CD4-positive, alpha-beta T cell treated with Interleukin-6 for 4 hours (primary cell): ENCODE data around the gene FCAMR.
A peak's percentile ranks its signal among the peaks of the same experiment; 100 is the strongest.

Experiments used
- DNase-seq: peaks from one replicate; pipeline ENCODE4 v3.0.0-alpha.2; 2020; ENCODE audit warnings: mixed read lengths

FCAMR gene

GRCh38 chr1:206955476-206956451 is 14.5 kb downstream of the FCAMR start:
- no peak for DNase-seq

DNA sequence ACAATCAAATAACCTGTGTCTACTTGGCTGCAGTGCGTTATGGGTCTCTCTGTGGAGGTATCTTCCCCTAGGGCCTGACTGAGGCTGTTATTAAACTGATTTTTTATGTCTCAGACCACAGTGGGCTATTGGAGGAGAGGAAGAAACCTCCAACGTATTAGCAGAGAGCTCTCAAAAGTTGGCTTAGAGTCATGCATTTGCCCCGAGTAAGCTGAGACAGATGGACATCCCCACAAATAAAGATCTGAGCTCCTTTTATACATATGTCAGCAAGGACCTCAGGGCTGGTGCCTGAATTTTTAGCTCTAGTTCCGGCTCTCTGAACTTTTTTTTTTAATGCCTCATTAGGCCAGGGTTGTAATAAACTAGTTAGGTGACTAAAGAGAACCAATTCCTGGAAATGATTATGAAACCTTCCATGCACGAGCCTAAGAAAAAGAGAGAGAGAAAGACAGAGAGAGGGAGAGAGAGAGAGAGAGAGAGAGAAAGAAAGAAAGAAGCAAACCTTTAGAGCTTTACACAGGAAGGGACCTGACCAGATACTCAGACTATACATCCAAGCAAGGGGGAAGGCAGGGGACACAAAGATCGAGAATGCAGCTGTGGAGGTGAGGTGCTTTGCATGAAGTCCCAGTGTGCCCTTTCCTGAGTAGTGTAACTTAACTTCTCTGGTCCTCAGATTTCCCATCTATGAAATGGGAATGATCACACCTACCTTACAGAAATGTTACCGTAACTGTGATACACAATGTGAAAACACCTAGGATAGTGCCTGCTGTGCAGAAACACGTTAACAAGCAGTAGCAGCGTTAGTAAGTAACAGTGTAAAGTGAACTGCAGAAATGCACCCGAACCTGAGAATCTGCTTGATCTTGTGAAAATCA is 15.6 kb downstream of the FCAMR start:
- no peak for DNase-seq

DNA sequence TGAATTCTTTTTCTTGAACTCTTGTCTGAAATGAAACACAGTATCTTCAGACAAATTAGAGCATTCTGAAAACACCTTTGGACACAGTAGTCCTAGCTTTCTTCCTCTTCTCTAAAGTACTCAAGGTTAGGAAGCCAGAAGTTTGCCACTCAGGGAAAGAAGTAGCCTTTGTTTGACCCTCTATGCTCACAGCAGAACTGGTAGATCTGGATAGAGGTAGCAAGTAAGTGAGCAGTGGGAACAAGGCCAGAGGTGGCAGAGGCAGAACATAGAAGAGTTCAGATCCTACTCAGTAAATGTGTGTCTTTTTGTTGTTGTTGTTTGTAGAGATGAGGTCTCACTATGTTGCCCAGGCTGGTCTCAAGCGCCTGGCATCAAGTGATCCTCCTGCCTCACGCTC is 16.6 kb downstream of the FCAMR start:
- no peak for DNase-seq

- DNase-seq = no peak
Observed at GRCh38 chr1:206953126-206953525, 17.1 kb downstream of the FCAMR start.

GRCh38 chr1:206952171-206952570 is 18.1 kb downstream of the FCAMR start:
- DNase-seq = no peak

- no peak for DNase-seq
Observed at GRCh38 chr1:206951318-206952100, 18.8 kb downstream of the FCAMR start.

DNA sequence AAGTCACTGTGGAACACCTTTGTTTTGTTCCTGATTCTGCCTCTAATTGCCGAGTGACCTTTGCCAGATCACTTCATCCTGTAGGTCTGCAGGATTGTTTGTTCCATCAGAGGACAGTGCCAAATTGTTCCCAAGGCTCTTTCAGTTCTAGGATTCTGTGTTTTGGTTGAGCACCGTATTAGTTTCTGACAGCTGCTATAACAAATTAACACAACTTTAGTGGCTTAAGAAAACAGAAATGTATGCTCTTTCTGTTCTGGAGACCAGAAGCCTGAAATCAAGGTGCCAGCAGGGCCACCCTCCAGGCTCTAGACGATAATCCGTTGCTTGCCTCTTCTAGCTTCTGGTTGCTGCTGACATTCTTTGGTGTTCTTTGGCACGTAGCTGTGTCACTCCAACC is 20.6 kb downstream of the FCAMR start:
- no peak for DNase-seq

DNA sequence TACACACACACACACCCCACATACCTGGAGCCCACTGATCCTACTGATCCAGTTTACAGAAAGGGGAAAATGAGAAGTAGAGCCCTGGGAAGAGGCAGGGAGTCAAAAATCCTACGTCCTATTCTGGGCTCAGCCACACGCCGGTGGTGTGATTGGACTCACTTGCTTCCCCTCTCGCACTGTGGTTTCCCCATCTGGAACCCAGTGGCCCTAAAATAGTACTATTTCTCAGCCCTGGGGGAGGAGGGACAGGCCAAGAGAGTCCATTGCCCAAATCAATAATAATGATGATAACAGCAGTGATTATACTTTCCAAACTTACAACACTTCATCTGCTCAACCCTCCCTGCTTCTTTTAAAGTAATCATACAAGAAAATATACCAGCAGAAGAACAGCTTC is 21.1 kb downstream of the FCAMR start:
- no peak for DNase-seq

DNA sequence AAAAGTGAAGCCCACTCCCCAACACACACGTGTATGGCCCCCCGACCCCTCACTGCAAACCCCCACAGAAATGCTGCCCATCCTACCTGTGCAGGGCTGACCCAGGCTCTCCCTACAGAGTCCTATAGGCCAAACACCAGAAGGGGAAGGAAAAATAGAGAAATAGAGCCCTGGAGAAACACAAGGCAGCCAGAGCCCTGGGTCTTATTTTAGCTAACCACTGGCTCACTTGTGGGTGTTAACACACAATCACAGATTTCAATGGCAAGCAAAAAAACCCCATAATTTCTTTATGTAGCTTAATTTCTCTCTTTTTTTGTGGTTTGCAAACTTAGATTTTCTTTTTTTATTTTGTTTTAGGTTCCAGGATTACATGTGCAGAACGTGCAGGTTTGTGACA is 23.0 kb downstream of the FCAMR start:
- no peak for DNase-seq

DNA sequence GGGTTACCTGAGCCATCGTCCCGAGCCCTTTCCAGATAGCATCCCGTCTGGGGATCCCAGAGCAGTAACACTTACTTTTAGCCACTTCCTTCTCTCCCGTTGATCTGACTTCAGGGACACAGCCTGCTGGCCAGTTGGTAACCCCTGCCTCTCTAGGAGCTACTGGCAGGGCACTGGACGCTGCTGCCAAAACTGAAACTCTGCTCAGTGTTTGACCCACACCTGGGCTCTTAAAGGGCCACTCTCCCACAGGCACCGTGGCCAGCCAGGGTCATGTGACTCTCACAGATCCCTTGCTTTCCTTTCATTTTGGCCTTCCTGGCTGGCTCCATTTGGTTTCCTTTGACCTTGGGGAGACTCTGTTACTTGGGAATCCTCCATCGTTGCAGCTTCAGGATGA is 24.0 kb downstream of the FCAMR start, which contains the start of gene PIGR:
TSS of gene PIGR (minus strand) at position 206 of the 400 bp plus-strand sequence. CDS start 5,935 bp downstream, outside the sequence.
- DNase-seq = no peak

DNA sequence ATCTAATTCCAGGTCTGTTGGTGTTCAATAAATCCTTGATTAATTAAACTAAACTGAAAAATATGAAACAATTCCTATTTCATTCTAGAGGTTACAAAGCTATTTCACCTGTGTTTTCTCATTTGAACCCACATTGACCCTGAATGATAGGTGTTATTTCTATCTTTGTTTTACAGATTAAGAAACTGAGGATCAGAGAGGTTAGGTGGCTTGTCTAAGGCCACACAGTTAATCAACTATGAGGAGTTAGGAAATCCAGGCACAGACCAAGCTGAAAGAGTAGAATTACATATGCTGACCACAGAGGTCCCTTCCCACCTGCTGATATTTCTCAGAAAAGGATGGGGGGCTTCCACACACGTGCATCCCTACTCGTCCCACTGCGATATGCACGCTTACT is 24.5 kb downstream of the FCAMR start:
- no peak for DNase-seq

DNA sequence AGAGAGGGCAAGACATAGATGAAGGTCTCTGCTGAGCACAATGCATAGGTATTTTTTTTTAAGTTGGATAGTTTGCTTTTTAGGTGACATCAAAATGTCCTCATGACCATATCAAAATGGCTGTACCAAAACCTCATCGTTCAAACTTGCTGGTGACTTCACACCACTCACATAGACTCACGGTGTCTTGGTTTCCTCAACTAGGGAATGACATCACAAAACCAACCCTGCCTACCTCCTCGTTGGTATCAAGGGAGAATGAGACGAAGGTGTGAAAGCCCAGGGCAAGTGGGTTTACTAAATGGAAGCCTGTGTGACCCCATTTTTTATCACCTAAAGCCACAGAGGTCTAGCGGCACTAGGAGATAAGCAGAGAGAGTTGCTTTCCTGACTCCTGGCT is 25.6 kb downstream of the FCAMR start:
- no peak for DNase-seq

GRCh38 chr1:206941766-206942418 is 28.4 kb downstream of the FCAMR start:
- DNase-seq = no peak

DNA sequence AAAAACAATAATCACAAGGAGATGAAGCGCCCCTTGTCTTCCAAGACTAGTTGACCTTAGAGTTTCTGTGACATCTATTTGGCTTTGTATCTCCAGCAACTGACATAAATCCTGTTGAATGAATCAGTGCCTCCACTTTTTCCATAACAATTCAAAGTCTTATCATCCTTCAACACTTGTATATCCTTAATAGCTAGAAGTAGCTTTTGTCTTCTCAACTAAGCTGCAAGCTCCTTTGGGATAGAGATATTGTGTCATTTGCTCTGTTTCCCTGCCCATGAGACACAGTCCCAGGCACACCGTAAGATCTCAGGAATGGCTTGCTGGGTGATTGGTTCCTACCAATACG is 29.7 kb downstream of the FCAMR start:
- no peak for DNase-seq

DNA sequence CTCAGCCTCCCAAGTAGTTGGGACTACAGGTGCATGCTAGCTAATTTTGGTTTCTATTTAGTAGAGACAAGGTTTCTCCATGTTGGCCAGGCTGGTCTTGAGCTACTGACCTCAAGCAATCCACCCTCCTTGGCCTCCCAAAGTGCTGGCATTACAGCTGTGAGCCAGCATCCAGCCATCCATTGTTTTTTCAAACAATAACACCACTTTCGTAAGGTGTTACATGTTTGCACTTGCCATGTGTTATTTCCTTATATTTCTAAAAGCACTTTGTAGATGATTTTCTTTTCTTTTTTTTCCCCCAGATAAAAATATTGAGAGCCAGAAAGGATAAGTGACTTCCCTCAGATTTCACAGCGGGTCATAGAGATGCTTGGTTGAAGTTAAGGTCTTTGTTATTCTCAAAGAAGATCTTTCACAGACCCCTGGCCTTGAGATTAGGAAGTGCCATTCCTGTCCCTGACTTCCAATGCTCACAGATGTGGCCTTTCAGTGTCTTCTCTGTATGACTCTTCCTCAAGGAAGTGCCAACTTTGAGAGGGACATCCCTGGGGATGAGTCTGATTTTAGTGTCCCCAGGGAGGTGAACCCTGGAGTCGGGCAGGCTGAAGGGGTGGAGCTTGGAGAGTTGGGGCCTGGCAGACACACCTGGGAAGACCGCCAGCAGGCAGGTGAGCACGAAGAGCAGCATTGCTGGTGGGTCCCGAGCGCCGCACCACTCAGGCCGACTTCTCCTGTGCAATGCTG is 30.2 kb downstream of the FCAMR start:
- no peak for DNase-seq

DNA sequence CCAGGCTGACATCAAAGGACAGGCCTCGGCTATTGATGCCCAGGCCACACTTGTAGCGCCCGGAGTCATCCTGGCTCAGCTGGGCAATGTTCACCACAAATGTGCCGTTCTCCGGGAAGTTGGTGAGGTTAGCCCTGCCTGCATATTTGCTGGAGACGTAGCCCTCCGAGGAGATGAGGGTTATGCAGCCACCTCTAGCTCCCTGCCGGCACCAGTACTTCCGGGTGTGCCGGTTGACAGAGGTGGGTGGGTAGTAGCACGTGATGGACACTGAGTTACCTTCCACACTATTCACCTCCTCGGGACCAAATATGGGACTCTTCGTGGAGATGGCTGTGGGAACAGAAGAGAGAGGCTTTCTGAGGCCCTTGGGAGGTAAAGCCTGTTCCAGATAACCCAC is 31.1 kb downstream of the FCAMR start:
- DNase-seq = no peak

- DNase-seq = no peak
Observed at GRCh38 chr1:206937425-206937824, 32.8 kb downstream of the FCAMR start.

DNA sequence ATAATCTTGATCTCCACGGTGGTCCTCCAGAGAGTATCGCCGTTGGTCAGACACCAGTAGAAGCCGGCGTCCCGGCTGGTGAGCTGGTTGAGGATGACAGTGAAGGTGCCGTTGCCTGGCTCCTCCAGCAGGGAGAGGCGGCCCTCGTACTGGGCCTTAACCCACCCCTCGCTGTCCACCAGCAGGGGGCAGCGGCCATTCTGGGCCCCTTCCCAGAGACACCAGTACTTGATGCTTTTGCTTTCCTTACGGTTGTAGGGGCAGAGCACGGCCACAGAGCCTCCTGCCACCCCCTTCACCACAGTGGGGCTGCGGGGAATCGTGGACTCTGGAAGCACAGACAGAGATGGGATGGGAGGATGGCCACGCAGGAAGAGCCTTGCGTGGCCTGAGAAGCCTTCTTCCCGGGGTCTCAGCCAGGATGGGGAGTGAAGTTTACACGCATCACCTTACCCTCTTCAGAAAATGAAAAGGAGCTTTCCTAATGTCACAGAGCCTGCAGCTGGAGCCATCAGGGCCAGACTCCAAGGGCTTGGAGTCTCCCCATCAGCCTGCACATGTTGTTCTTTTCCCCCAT is 34.7 kb downstream of the FCAMR start:
- peak; percentile 54 for DNase-seq

GRCh38 chr1:206933333-206933945 is 36.8 kb downstream of the FCAMR start:
- DNase-seq = peak; percentile 87

- DNase-seq = no peak
Observed at GRCh38 chr1:206932177-206932576, 38.1 kb downstream of the FCAMR start.

GRCh38 chr1:206931709-206932108 is 38.6 kb downstream of the FCAMR start:
- no peak for DNase-seq
